H1 (cell line): ENCODE results near the gene PCYT1B. TPM values are rescaled to one million over a fixed set of nuclear protein-coding genes. Genes with fewer than 3 reads are reported as not detected.

Experiments
- CTCF ChIA-PET: fragments of 300-600 bp; sonication (Branson Sonifier 250); formaldehyde crosslinking; loops from one replicate; lab custom pipeline; 2021; ENCODE audit not compliant: partially characterized antibody; lab: Charles Lee
- POLR2A ChIA-PET: fragments of 300-600 bp; sonication (Branson Sonifier 250); formaldehyde crosslinking; loops from one replicate; lab custom pipeline; 2021; ENCODE audit warnings: inconsistent platforms; ENCODE audit not compliant: partially characterized antibody; lab: Charles Lee
- DNase-seq, 2 experiments: peaks; one replicate each; pipeline versions ENCODE4 v3.0.0 to v3.0.0-alpha.2; 2010 to 2022; ENCODE audit warnings: low spot score in 2 of 2, low read depth in 1 of 2, mixed read lengths in 1 of 2
- FAIRE-seq: peaks from 2 replicates; lab custom pipeline; 2011; peaks lifted over from hg19 to GRCh38; lab: Jason Lieb, UNC
- H2AFZ ChIP-seq: 2 replicates; pipeline ENCODE4 v1.8.1; 2012; ENCODE audit warnings: low read length, inconsistent platforms
- H2AK5ac ChIP-seq: 2 replicates; pipeline ENCODE4 v1.6.1; 2013; ENCODE audit warnings: low read depth, low read length
- H2BK120ac ChIP-seq: replicated peaks from 2 replicates; pipeline ENCODE3; 2013; ENCODE audit warnings: low read depth, low read length, inconsistent platforms
- H2BK12ac ChIP-seq: 2 replicates; pipeline ENCODE4 v1.6.1; 2013; ENCODE audit warnings: low read depth, low read length
- H2BK15ac ChIP-seq: 2 replicates; pipeline ENCODE4 v1.6.1; 2013; ENCODE audit warnings: low read length
- H2BK20ac ChIP-seq: 2 replicates; pipeline ENCODE4 v1.6.1; 2013; ENCODE audit warnings: low read length
- H2BK5ac ChIP-seq: 2 replicates; pipeline ENCODE4 v1.6.1; 2013; ENCODE audit warnings: low read depth, low read length
- H3K14ac ChIP-seq: 2 replicates; pipeline ENCODE4 v1.6.1; 2013; ENCODE audit warnings: inconsistent platforms; ENCODE audit not compliant: insufficient read length
- H3K18ac ChIP-seq: 2 replicates; pipeline ENCODE4 v1.6.1; 2013; ENCODE audit warnings: low read length; ENCODE audit errors: extremely low read depth
- H3K23ac ChIP-seq: 2 replicates; pipeline ENCODE4 v1.6.1; 2013; ENCODE audit warnings: inconsistent platforms; ENCODE audit not compliant: insufficient read length
- H3K23me2 ChIP-seq: 2 replicates; pipeline ENCODE4 v1.6.1; 2013; ENCODE audit warnings: low read depth, low read length
- H3K27ac ChIP-seq: 2 replicates; pipeline ENCODE4 v1.6.1; 2011; ENCODE audit warnings: low read depth, low read length, inconsistent platforms
- H3K27me3 ChIP-seq, 4 experiments: replicated peaks in 1 of 4; 1 replicate in 1 of 4; 2 replicates in 3 of 4; pipeline versions ENCODE4 v1.6.1 to v1.8.1; 2011 to 2013; ENCODE audit warnings: low read length in 3 of 4, mild to moderate bottlenecking in 3 of 4, inconsistent platforms in 2 of 4, mixed read lengths in 2 of 4, moderate library complexity in 1 of 4; ENCODE audit not compliant: control insufficient read depth in 3 of 4, insufficient read depth in 3 of 4; ENCODE audit errors: extremely low read depth in 1 of 4
- H3K36me3 ChIP-seq, 4 experiments: 2 replicates each; pipeline versions ENCODE4 v1.6.1 to v1.8.1; 2011 to 2013; ENCODE audit warnings: mild to moderate bottlenecking in 4 of 4, low read length in 3 of 4, moderate library complexity in 2 of 4, control low read depth in 1 of 4, inconsistent platforms in 1 of 4; ENCODE audit not compliant: insufficient read depth in 4 of 4, control insufficient read depth in 2 of 4
- H3K4ac ChIP-seq: replicated peaks from 2 replicates; pipeline ENCODE3; 2013; ENCODE audit warnings: low read length, low read depth, mixed read lengths, inconsistent platforms; ENCODE audit not compliant: insufficient read length
- H3K4me1 ChIP-seq, 4 experiments: replicated peaks in 1 of 4; 1 replicate in 1 of 4; 2 replicates in 3 of 4; pipeline versions ENCODE4 v1.6.1 to v1.8.1; 2011 to 2013; ENCODE audit warnings: low read length in 3 of 4, inconsistent platforms in 2 of 4, mixed read lengths in 1 of 4; ENCODE audit not compliant: insufficient read depth in 4 of 4, control insufficient read depth in 3 of 4
- H3K4me2 ChIP-seq, 2 experiments: 2 replicates each; pipeline versions ENCODE4 v1.6.1 to v1.8.1; 2011 to 2013; ENCODE audit warnings: low read depth in 2 of 2, low read length in 2 of 2, control low read depth in 1 of 2, inconsistent platforms in 1 of 2, mild to moderate bottlenecking in 1 of 2; ENCODE audit not compliant: insufficient read depth in 1 of 2
- H3K4me3 ChIP-seq, 4 experiments: fragments of 200-600, 300-600 bp in 1 of 4; sonication (generic), shearing (Covaris generic), sonication (Bioruptor Twin) in 1 of 4; 2 replicates each; pipeline versions ENCODE4 v1.5.1 to v1.8.1; 2011 to 2016; ENCODE audit warnings: low read length in 4 of 4, low read depth in 3 of 4, control low read depth in 2 of 4, inconsistent platforms in 2 of 4, mild to moderate bottlenecking in 2 of 4, mixed read lengths in 1 of 4, moderate library complexity in 1 of 4; ENCODE audit not compliant: insufficient read depth in 2 of 4; ENCODE audit errors: extremely low read depth in 1 of 4
- H3K56ac ChIP-seq: replicated peaks from 2 replicates; pipeline ENCODE3; 2013; ENCODE audit warnings: low read depth, mild to moderate bottlenecking, mixed read lengths, low read length, inconsistent platforms; ENCODE audit not compliant: insufficient read length
- H3K79me1 ChIP-seq: 2 replicates; pipeline ENCODE4 v1.6.1; 2013; ENCODE audit warnings: low read depth, low read length, control low read depth
- H3K79me2 ChIP-seq, 2 experiments: 2 replicates each; pipeline versions ENCODE4 v1.6.1 to v1.8.1; 2012 to 2013; ENCODE audit warnings: low read length in 2 of 2, mild to moderate bottlenecking in 2 of 2, inconsistent platforms in 1 of 2; ENCODE audit not compliant: insufficient read depth in 2 of 2, control insufficient read depth in 1 of 2
- H3K9ac ChIP-seq, 4 experiments: replicated peaks in 1 of 4; 1 replicate in 1 of 4; 2 replicates in 3 of 4; pipeline versions ENCODE4 v1.6.1 to v1.8.1; 2011 to 2013; ENCODE audit warnings: low read depth in 3 of 4, low read length in 3 of 4, control low read depth in 2 of 4, mild to moderate bottlenecking in 2 of 4, moderate library complexity in 2 of 4, inconsistent platforms in 1 of 4; ENCODE audit errors: extremely low read depth in 1 of 4
- H3K9me3 ChIP-seq, 2 experiments: 2 replicates each; pipeline versions ENCODE4 v1.6.1 to v1.8.1; 2012 to 2013; ENCODE audit warnings: mild to moderate bottlenecking in 2 of 2, moderate library complexity in 2 of 2, control low read depth in 1 of 2, inconsistent platforms in 1 of 2, low read depth in 1 of 2, low read length in 1 of 2, mixed read lengths in 1 of 2; ENCODE audit not compliant: insufficient read depth in 2 of 2
- H4K20me1 ChIP-seq, 2 experiments: replicated peaks in 1 of 2; 2 replicates each; pipeline versions ENCODE3 to v1.8.1; 2011 to 2013; ENCODE audit warnings: inconsistent platforms in 2 of 2, low read length in 2 of 2, mild to moderate bottlenecking in 1 of 2; ENCODE audit not compliant: insufficient read depth in 2 of 2, control insufficient read depth in 1 of 2
- H4K5ac ChIP-seq: 2 replicates; pipeline ENCODE4 v1.6.1; 2013; ENCODE audit warnings: low read length, low read depth, mixed read lengths, inconsistent platforms; ENCODE audit not compliant: insufficient read length
- H4K8ac ChIP-seq: 2 replicates; pipeline ENCODE4 v1.8.0; 2013; ENCODE audit warnings: mild to moderate bottlenecking, moderate library complexity, low read length, inconsistent platforms; ENCODE audit not compliant: insufficient read depth; ENCODE audit errors: extremely low read depth
- H4K91ac ChIP-seq: replicated peaks from 2 replicates; pipeline ENCODE3; 2013; ENCODE audit warnings: low read length, mixed read lengths, inconsistent platforms; ENCODE audit not compliant: insufficient read length
- CEBPB ChIP-seq: IDR thresholded peaks from 2 replicates; pipeline ENCODE4 v1.6.1; 2012; ENCODE audit warnings: low read depth, low read length
- KDM5A ChIP-seq: fragments of 200-600 bp; IDR thresholded peaks from 2 replicates; pipeline ENCODE4 v1.7.1; 2012; ENCODE audit warnings: mild to moderate bottlenecking, low read length, inconsistent platforms, mixed read lengths
- POU5F1 ChIP-seq: IDR thresholded peaks from 2 replicates; pipeline ENCODE4 v1.6.1; 2011; ENCODE audit warnings: low read depth, mild to moderate bottlenecking, low read length, moderate library complexity
- SIN3A ChIP-seq, 2 experiments: IDR thresholded peaks in 1 of 2; conservative IDR thresholded peaks in 1 of 2; 2 replicates each; pipeline ENCODE4 v1.6.1; 2011 to 2012; ENCODE audit warnings: low read length in 2 of 2, improper control_type of control experiment in 1 of 2, low read depth in 1 of 2, mild to moderate bottlenecking in 1 of 2
- SIX5 ChIP-seq: IDR thresholded peaks from 2 replicates; pipeline ENCODE4 v1.6.1; 2011; ENCODE audit warnings: mild to moderate bottlenecking, low read depth, low read length
- TEAD4 ChIP-seq: IDR thresholded peaks from 2 replicates; pipeline ENCODE4 v1.6.1; 2012; ENCODE audit warnings: low read depth, low read length, inconsistent platforms, mixed read lengths
- WGBS, 2 experiments: shearing (Covaris generic) in 1 of 2; methylation state at CpG; one replicate each; pipeline versions ENCODE4 v1.1.6 to v1.1.7; 2013 to 2015; ENCODE audit warnings: low lambda C conversion rate in 2 of 2, mixed read lengths in 2 of 2, inconsistent platforms in 1 of 2, low coverage in 1 of 2, missing lambda C conversion rate in 1 of 2; ENCODE audit not compliant: insufficient replicate concordance in 2 of 2, insufficient coverage in 1 of 2, insufficient read length in 1 of 2; ENCODE audit errors: extremely low coverage in 1 of 2, missing lambda C conversion rate in 1 of 2; 5-methylcytosine and 5-hydroxymethylcytosine counted together
- polyA plus RNA-seq, 7 experiments: library from polyadenylated mRNA; depleted of rRNA in 3 of 7; stranded (reverse) in 5 of 7; unstranded in 2 of 7; fragments of >200 nt in 5 of 7; fragments of 200-250 nt in 2 of 7; gene quantifications; 1 replicate in 5 of 7; 2 replicates in 1 of 7; 4 replicates in 1 of 7; pipeline versions ENCODE4 v1.2.1 to v1.2.3, GENCODE V29; 2011 to 2013; ENCODE audit warnings: missing spikeins in 2 of 7, mixed read lengths in 2 of 7
- total RNA-seq: library from RNA; stranded (reverse); fragmentation: NEBNext Ultra II Directional; extraction: Animal tissue kit (Norgen Biotek cat#: 25700); gene quantifications from 2 replicates; pipeline ENCODE4 v1.2.1, GENCODE V29; 2021

PCYT1B gene
- total and polyA plus RNA-seq, 2 of the 8 experiments (the other 6 are each of a cell fraction or from before 2014, with no cell fraction given) = 17.9 to 30.6 TPM

DNA sequence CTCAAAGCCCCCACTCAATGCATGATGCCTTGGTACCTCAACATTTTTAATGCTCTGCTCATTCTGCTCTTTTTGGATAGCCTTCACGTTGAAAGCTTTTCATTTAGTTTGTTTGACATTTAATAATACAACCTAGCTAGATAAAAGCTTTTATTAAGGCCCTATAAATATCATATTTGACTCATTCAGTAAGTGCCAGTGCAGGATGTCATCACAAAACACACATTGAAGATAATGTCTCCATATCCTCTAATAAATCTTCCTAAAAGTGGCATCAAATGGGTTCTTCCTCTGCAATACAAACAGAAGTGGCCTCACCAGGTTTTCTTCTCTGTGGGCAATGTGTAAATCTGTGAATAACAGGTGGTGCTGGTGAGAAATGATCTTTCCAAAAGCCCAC, 12.0 kb upstream of the PCYT1B start:
- H3K18ac ChIP-seq = no peak overlapping the region

More for the DNA sequence above, 12.0 kb upstream of the PCYT1B start:
- H3K4me2 ChIP-seq = no peak overlapping the region
- no peak for TF ChIP-seq CEBPB
- no peak for TF ChIP-seq POU5F1
- no peak for TF ChIP-seq KDM5A
- TF ChIP-seq TEAD4 = no peak
- TF ChIP-seq SIX5 = no peak
- no peak for TF ChIP-seq SIN3A (conservative IDR thresholded peaks at IDR 0.05 in 1 of 2, IDR thresholded peaks at IDR 0.05 in 1 of 2; ENCODE audit: low read depth in 1 of 2, low read length in 2 of 2)
- FAIRE-seq (no peak), DNase-seq (no peak)
- no peak overlapping the region for H4K8ac ChIP-seq
- H4K5ac ChIP-seq = no peak overlapping the region
- H3K79me1 ChIP-seq = no peaks in the 10 kb centered on the region
- H3K27ac ChIP-seq = no peak overlapping the region
- H3K36me3 ChIP-seq = no peaks in the 10 kb centered on the region
- no peak overlapping the region for H2BK20ac ChIP-seq
- no peak overlapping the region for H2BK120ac ChIP-seq
- no peak overlapping the region for H3K4ac ChIP-seq
- no peak overlapping the region for H3K9ac ChIP-seq
- no peaks in the 10 kb centered on the region for H3K23me2 ChIP-seq
- no peak overlapping the region for H3K4me3 ChIP-seq
- H3K4me1 ChIP-seq = no peaks in the 10 kb centered on the region; a peak in 1 of 7 replicates
- H3K79me2 ChIP-seq = no peaks in the 10 kb centered on the region
- H2BK15ac ChIP-seq = no peak overlapping the region
- H3K9me3 ChIP-seq = no peaks in the 10 kb centered on the region
- no peaks in the 10 kb centered on the region for H4K20me1 ChIP-seq
- no peaks in the 10 kb centered on the region for H3K27me3 ChIP-seq
- H2BK5ac ChIP-seq = no peak overlapping the region
- WGBS, 2 experiments = 84% methylated on average over 1 of the region's 1 CpG; no CpG with 5 or more reads in 1 of the 2 experiments
- H3K56ac ChIP-seq = no peak overlapping the region
- H3K14ac ChIP-seq = no peak overlapping the region
- no peak overlapping the region for H4K91ac ChIP-seq
- no peak overlapping the region for H3K23ac ChIP-seq
- no peak overlapping the region for H2BK12ac ChIP-seq
- no peak overlapping the region for H2AK5ac ChIP-seq
- ChIA-PET CTCF (no interaction called here), POLR2A (no interaction called here)
- no peak overlapping the region for H2AFZ ChIP-seq
